HG02610 (cell line): ENCODE data around the gene CRYL1.

ENCODE experiments used
- ATAC-seq: cut with Tn5 transposase; IDR thresholded peaks from one replicate; pipeline ENCODE4 v1.9.1; 2021; ENCODE audit warnings: mild to moderate bottlenecking, moderate library complexity; ENCODE audit not compliant: unreplicated experiment

Gene CRYL1

DNA sequence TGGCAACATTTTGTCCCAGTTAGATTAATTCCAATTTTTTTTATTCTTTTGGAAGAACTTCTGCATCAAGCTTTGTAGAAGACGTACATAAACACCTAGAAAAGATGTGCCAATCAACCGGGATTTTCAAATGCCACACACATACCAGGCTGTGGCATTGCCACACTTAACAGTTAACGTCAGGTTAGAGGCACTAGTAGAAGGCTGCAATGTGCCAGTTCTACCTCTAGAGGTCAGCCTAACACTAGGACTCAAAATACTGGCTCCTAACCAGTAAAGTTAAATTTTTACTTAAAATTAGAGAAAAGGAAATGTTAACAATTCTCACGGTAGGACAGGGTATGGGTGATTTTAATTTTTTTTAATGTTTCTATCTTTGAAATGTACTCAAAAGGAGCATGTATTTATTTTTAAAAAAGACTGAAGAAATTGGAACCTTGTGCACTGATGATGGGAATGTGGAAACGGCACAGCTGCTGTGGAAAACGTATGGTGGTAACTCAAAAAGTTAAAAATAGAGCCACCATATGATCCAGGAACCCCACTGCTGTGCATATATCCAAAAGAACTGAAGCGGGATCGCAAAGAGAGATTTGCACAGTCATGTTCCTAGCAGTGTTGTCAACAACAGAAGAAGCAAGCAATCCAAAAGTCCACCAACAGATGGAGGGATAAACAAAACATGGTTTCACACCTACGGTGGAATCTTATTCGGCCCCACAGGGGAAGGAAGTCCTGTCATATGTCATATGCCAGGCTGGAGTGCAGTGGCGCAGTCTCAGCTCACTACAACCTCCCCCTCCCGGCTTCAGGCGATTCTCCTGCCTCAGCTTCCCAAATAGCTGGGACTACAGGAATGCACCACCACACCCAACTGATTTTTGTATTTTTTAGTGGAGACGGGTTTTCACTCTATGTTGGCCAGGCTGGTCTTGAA lies 30.3 kb downstream of the CRYL1 start:
- no peak for ATAC-seq

DNA sequence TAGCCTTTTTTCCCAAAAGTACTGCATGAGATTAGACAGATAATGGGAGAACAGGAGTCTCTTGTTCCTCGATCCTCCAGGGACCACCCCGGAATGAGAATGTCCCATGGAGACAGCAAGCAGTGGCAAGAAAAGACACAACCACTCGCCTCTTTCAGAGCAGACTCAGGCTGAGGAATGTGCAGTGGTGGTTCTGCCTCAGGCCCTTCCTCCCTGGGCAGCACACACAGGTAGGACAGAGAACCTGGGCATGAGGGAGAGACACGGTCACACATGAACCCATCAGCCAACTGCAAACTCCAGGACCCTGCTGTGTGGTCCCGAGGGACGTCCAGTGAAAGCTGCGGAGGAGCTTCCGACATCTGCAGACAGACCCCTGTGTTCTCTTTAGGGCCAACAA lies 31.0 kb downstream of the CRYL1 start:
- no peak for ATAC-seq

DNA sequence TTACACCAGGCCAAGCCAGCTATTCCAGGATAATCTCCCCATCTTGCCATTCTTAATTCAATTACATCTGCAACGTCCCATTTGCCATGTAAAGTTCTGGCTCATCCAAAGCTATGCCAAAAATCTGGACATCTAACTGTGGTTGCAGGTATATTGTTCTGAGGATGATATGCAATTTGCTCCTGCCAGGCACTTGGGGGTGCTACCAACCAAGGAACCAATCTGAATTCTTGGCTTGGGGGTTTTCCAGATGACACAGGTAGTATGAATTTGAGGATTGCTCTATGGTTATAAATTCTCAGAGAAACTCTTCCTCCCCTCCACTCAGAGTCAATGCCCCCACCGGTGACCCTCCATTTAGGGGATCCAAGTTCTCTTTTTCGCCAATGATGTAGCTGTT lies 33.0 kb downstream of the CRYL1 start:
- no peak for ATAC-seq

DNA sequence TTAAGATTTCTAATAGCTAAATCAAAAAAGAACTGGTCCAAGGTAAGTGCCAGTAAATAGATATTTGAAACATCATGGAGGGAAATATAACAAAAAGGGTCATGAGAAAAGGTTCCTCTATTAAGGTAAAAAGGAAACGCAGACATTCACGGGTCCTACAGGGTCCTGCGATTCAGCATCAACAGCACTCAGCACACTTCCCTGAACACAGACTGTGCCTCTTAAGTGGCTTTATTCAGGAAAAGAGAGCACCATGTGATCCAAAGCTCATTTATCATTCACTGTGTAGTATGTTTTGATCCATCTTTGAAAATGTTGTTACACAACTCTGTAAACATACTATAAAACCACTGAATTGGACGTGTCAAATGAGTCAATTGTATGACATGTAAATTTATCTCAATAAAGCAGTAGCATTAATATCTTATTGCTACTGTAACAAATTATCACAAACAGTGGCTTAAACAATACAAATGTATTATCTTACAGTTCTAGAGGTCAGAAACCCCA lies 33.7 kb downstream of the CRYL1 start:
- ATAC-seq = no peak

DNA sequence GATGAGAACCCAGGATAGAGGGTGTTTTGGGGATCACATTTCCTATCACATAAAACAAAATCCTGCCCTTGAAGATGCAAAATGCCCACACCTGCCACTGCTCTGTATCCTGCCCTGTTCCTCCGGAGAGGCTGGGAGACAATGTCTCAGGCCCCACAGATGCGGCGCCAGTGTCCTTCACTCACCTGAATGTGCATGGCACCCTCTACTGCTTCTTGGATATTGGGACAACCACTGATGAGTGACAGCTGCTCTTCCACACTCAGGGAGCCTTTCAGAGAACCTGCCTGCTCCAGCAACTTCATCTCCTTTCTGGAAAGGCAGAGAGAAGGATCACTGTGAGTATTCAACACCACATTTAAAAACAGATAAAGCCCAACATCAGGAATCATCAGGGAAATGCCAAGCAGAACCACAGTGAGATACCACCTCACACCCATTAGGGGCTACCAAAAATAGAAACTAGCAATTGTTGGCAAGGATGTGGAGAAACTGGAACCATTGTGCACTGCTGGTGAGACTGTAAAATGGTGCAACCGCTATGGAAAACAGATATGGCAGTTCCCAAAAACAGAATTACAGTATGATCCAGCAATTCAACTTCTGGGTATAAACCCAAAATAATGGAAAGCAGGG lies 36.4 kb downstream of the CRYL1 start:
- ATAC-seq = peak; percentile 79

DNA sequence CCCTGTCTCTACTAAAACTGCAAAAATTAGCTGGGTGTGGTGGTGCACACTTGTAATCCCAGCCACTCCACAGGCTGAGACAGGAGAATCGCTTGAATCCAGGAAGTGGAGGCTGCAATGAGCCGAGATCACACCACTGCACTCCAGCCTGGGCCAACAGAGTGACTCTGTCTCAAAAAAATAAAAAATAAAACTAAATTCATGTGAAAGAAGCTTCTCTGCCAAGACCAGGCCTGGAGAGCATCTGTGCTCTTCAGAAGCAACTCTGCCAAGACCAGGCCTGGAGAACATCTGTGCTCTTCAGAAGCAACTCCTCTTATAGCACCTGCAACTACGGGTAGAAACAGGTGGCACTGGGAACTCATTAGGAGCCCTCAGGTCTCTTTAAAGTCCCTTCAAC lies 37.7 kb downstream of the CRYL1 start:
- ATAC-seq = no peak

DNA sequence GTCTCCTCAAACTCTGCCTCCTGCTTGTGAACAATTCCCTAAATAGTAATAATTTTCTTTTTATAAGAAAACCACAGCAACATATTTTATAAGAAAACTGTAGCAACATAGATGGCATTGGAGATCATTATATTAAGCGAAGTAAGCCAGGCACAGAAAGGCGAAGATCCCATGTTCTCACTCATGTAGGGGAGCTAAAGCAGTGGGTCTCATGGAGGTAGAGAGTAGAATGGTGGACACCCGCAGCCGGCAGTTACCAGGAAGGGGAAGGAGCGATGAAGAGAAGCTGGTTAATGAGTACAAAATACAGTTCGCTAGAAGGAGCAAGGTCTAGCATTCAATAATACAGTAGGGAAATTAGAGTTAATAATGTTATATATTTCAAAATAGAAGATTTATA lies 42.9 kb downstream of the CRYL1 start:
- ATAC-seq = no peak

DNA sequence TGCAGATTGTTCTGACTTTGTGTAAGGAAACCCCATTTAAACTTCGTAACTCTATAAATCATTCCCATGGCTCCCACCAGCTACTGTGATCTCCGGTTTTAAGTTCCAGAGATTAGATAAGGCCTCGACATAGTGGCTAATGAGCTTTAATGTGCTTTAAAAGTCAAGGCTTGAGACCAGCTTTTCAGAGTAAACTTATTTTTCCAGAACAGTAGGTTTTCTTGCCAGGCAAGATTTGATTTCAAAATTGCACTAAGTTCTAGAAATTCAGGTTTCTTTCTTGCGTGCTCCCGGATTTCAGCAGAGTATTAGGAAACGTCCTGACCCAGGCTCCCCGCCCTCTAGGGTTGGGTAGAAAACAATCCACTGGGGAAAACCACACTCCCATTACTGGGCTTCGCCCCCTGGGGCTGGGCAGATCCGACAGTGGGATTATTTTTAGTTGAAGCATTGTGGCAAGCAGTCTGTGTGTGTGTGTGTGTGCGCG lies 43.3 kb downstream of the CRYL1 start:
- no peak for ATAC-seq

DNA sequence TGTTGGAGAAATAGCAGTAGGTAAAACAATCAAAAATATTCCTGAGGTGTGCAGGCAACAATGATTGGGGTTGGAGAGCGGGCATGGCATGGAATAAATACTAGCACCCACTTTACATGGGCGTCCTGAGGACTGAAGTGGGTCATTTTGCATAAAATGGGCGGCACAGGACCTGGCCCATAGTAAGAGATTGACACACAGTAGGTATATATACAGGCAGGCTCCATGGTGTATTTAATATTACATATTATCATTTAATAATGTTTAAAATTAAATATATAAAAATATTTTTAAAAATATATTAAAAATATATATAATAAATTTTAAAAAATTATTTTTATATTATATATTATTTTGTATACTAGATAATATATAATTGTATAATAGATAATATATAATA lies 48.3 kb downstream of the CRYL1 start:
- no peak for ATAC-seq

DNA sequence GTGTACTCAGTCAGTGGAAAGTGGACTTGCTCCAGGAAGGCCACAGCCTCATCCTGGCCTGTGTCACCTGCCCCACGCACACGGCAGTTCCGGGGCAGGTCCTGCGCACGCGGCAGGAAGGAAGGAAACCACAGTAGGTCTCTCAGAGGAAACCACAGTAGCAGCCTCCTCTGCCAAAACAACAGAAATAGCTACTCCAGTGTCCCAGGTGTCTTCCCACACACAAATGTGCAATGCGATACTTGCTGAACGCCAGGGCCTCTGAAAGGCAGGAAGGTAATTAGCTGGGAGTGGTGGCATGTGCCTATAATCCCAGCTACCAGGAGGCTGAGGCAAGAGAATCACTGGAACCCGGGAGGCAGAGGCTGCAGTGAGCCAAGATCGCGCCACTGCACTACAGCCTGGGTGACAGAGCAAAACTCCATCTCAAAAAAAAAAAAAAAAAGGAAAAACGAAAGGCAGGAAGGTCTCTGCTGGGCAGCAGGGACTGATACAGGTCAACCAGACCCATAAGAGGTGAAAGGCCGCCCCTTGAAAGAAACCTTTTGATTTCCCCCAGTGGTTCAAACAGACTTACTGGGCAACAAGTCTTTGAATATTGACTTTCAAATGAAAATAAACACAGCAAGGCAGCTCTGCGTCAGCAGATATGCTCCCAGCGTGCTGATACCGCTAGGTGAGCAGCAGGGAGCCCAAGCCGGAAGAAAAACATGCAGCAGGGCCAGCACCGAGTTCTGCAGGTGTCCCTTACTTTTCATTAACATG lies 49.5 kb downstream of the CRYL1 start:
- peak; percentile 97 for ATAC-seq

DNA sequence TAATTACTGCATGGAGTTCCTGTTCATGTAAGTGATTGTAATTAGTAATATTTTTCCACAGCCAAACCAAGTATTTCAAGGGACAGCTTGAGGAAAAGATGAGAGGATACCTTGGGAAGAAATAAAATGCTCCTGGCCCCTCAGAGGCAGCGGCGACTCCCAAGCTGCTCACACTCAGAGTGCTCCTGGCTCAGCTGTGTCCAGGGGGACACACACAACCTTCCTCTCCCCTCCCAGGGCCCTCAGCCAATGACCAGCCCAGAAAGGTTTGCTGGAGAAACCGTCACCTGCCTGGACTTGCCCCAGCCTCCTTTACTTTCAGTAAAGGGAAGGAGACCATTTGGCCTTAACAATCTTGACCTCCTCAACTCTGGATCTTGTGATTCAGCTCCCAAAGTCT lies 51.1 kb downstream of the CRYL1 start:
- ATAC-seq = no peak

DNA sequence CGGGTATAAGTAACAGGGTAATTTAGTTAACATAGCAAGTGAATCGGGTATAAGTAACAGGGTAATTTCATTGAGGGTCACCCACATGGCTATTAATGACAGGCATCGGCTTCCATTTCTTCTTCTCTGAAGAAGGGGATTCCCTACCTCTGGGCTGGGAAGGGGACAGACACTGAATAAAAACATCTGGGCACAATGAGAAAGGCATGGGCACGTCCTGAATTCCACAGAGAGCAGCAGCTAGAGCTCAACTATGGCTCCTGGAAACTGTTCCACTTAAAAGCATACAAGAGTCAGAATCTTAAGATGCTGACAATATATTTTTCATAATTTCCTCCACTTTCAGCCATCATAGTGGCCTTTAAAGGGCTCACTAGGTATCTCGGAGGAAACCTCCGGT lies 51.8 kb downstream of the CRYL1 start:
- ATAC-seq = no peak

DNA sequence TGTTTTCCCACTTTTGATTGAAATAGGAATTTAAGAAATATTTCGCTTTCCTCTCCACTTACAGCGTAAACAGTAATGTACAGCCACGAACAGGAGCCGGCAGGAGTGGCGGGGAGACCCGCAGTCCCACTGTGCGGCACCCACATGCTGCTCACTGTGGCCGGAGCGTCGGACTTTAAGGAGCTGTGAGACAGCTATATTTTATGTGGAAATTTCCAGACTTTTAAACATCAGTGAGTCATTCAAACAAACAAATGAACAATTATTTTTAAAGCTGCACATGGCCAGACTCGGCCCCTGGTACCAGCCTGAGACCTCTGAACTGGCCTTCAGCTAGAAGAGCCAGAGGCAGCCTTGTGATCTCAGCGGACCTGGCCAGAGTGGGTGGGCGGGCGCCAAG lies 52.5 kb downstream of the CRYL1 start:
- ATAC-seq = no peak

DNA sequence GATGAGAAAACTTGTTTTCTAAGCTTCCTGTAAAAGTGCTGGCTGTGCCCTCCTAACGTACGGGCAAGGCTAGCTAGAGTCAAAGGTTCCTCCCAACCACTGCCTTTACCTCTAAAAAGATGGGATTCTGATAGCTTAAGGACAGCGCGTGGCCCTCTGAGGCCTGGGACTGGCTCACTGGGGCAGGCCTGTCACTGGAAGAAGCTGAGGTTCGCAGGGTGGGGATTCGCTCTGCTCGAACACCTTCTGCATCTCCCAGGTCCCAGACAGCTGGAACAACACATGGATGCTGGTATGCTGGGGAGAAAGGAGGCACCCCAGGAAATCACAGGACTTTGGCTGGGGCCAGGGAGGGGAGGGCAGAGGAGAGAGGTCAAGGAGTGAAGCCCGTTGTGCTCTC lies 53.1 kb downstream of the CRYL1 start:
- no peak for ATAC-seq

DNA sequence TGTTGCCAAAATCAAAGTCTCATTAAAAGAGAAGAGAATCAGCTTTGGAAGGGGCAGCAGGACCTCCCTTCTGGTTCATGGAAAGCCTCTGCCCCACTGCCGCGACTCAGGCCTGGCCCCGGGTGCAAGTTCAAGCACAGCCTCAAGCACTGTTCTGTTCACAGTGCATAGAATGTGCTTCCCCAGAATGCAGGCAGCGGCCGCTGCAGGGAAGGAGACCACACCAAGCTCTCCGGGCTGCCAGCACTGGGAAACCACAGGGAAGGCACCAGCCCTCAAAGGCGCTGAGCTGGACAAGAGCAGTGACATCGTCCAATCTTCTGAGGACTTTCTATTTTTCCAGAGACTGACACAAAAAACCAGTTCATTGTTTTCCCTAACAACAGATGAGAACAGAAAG lies 55.5 kb downstream of the CRYL1 start:
- no peak for ATAC-seq

DNA sequence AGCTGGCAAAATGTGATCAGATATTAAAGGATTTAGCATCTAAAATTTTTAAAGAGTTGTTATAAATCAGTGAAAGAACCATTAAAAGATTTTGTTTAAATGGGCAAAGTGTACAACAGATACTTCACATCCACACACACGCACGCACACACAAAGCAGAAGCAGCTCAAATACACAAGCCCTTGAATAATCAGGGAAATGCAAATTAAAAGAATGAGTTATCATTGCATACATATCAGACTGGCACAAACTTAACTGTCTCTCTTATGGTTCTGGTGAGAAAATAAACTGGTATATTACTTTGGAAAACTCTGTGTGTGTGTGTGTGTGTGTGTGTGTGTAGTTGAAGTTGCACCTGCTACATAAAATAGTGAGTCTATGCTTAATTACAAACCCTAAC lies 59.3 kb downstream of the CRYL1 start:
- no peak for ATAC-seq

DNA sequence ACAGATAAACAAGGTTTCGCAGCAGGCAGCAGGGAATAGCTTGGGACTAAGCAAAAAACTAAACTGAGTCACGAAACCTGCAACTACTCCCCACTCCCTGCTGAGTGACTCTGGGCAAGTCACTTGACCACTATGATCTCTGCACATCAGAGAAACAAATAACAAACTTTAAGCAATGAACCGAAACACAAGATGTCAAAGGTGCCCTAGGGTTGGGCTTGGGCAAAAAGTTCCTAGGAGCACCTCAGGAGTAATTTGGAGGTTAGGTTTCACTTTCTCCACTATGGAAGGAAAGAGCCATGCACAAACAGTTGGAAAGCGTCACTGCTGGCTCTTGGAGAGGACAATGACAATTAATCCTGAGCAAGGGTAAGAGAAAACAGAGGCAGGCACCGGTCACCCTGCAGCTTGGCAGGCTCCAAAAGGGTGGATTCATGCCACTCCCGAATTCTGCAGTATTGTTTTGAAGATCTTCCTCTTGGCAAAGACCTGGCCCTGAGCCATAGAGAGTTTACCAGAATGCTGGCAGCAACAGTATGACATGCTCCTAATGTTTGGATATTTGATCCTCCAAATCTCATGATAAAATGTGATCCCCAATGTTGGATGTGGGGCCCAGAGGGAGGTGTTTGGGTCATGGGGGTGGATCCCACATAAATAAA lies 60.3 kb downstream of the CRYL1 start:
- no peak for ATAC-seq

DNA sequence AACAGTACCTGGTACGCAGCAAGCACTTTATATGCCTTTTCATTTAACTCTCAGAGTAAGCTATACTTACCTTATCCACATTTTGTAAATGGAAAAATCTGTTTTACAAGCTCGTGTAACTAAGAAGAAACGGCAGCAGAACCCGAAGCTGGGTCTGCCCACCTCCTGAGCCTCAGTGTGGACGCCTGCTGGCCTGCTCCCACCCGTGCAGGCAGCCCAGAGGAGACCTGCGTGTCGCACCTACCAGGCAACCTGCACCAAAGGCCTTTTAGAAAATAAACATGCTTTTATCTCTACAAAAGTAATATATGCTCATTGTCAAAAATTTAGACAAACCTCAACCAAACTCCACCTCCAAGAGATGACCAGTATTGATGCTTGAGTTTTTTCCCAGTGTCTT lies 62.7 kb downstream of the CRYL1 start:
- ATAC-seq = no peak

DNA sequence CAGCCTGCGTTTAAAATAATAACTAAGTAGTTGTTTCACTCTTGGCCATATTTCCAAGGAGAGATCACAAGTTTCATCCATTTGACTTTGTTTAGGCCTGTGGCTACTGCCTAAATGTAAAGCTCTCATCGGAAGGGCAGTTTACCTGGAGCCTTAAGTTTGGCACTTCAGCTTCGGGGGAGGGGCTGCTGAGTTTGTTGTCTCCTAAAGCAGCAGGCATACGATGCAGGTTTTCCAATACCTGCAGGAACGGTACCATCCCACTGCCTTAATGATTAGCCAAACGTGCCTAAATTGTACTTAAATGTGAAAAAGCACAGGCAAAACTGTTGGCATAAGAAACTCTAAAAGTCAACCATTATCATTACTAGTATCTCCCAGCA lies 63.1 kb downstream of the CRYL1 start:
- ATAC-seq = no peak

DNA sequence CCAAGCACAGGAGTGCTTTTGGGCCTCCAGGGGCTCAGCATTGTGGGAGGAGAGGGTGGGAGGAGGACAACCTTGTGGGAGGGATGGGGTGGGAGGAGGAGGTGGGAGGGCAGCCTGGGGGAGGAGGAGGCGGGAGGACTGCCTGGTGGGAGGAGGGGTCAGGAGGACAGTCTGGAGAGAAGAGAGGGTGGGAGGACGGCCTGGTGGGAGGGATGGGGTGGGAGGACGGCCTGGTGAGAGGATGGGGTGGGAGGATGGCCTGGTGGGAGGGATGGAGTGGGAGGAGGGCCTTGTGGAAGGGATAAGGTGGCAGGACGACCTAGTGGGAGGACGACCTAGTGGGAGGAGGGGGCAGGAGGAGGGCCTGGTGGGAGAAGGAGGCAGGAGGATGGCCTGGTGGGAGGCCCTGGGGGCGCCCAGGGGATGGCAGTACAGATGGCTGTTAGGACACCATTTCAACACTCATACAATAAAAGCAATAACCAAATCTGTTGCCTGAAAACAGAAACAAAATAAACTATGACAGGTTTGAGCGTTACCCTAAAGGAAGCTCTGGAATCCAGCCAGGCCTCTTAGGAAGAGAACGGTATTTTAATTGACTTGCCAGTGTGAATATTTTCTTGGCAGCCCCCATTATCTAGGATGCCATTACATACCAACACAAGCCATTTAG lies 63.7 kb downstream of the CRYL1 start:
- no peak for ATAC-seq
